Keratinocyte (primary cell): Measurements from ENCODE around the gene C16orf90. TPM values are rescaled to one million over a fixed set of nuclear protein-coding genes. Genes with fewer than 3 reads are reported as not detected.

Experiments used
- DNase-seq: peaks from one replicate; pipeline ENCODE4 v3.0.0-alpha.2; 2011; ENCODE audit warnings: low read depth, missing footprints, low spot score
- FAIRE-seq: peaks from 2 replicates; lab custom pipeline; 2011; peaks lifted over from hg19 to GRCh38; lab: Jason Lieb, UNC
- H2AFZ ChIP-seq: 2 replicates; pipeline ENCODE4 v1.6.0; 2012; ENCODE audit warnings: low read length, control low read depth, inconsistent platforms; ENCODE audit not compliant: control insufficient read depth
- H3K27ac ChIP-seq: 2 replicates; pipeline ENCODE4 v1.5.1; 2011; ENCODE audit warnings: low read length; ENCODE audit not compliant: control insufficient read depth, insufficient read depth
- H3K27me3 ChIP-seq: 3 replicates; pipeline ENCODE4 v1.6.0; 2011; ENCODE audit warnings: low read length; ENCODE audit not compliant: control insufficient read depth, insufficient read depth; ENCODE audit errors: extremely low read depth
- H3K36me3 ChIP-seq, 2 experiments: 2 replicates in 1 of 2; 3 replicates in 1 of 2; pipeline ENCODE4 v1.5.1; 2011; ENCODE audit warnings: low read length in 2 of 2, mild to moderate bottlenecking in 1 of 2; ENCODE audit not compliant: control insufficient read depth in 2 of 2, insufficient read depth in 2 of 2; ENCODE audit errors: extremely low read depth in 1 of 2
- H3K4me1 ChIP-seq: 3 replicates; pipeline ENCODE4 v1.5.1; 2011; ENCODE audit warnings: low read length; ENCODE audit not compliant: control insufficient read depth, insufficient read depth; ENCODE audit errors: extremely low read depth
- H3K4me2 ChIP-seq: 3 replicates; pipeline ENCODE4 v1.6.0; 2011; ENCODE audit warnings: low read depth, low read length; ENCODE audit not compliant: control insufficient read depth, insufficient read depth; ENCODE audit errors: extremely low read depth
- H3K4me3 ChIP-seq, 3 experiments: fragments of 200-600 bp in 1 of 3; sonication (generic) in 1 of 3; 2 replicates in 2 of 3; 3 replicates in 1 of 3; pipeline ENCODE4 v1.5.1; 2011 to 2016; ENCODE audit warnings: low read length in 3 of 3, mild to moderate bottlenecking in 3 of 3, control low read depth in 2 of 3, inconsistent platforms in 1 of 3, low read depth in 1 of 3, mixed read lengths in 1 of 3, mixed run types in 1 of 3, moderate library complexity in 1 of 3; ENCODE audit not compliant: control insufficient read depth in 2 of 3, insufficient read depth in 2 of 3; ENCODE audit errors: extremely low read depth in 1 of 3
- H3K79me2 ChIP-seq: 2 replicates; pipeline ENCODE4 v1.6.0; 2012; ENCODE audit warnings: low read length; ENCODE audit not compliant: control insufficient read depth, insufficient read depth
- H3K9ac ChIP-seq: 3 replicates; pipeline ENCODE4 v1.6.0; 2011; ENCODE audit warnings: low read length; ENCODE audit not compliant: control insufficient read depth, insufficient read depth; ENCODE audit errors: extremely low read depth
- H3K9me1 ChIP-seq: 3 replicates; pipeline ENCODE4 v1.6.0; 2011; ENCODE audit warnings: low read length; ENCODE audit not compliant: control insufficient read depth, insufficient read depth; ENCODE audit errors: extremely low read depth
- H3K9me3 ChIP-seq: 2 replicates; pipeline ENCODE4 v1.5.1; 2012; ENCODE audit warnings: low read depth, low read length; ENCODE audit not compliant: control insufficient read depth
- H4K20me1 ChIP-seq: 3 replicates; pipeline ENCODE4 v1.6.0; 2011; ENCODE audit warnings: low read length; ENCODE audit not compliant: control insufficient read depth, insufficient read depth; ENCODE audit errors: extremely low read depth
- EZH2 ChIP-seq: IDR thresholded peaks from one replicate; pipeline ENCODE4 v1.6.1; 2012; ENCODE audit warnings: inconsistent platforms, mild to moderate bottlenecking, low read length, moderate library complexity
- dilution Hi-C: fragments of 300-500 bp; cut with MboI; formaldehyde crosslinking; loops from one replicate; pipeline ENCODE4 v1.7.0; 2020; ENCODE audit warnings: low sequenced_read_pairs; ENCODE audit not compliant: extremely low pct_ligation_motif_present
- polyA plus RNA-seq, 5 experiments: library from polyadenylated mRNA; depleted of rRNA in 3 of 5; stranded (reverse) in 3 of 5; stranded (forward) in 1 of 5; unstranded in 1 of 5; fragments of >200 nt; gene quantifications; 1 replicate in 1 of 5; 2 replicates in 3 of 5; 3 replicates in 1 of 5; pipeline versions ENCODE4 v1.2.1 to v1.2.3, GENCODE V29; 2011 to 2012; ENCODE audit warnings: missing spikeins in 2 of 5, low read depth in 1 of 5, low replicate concordance in 1 of 5
- TF ChIP-seq, protein P1 (sequence below), 3 experiments: IDR thresholded peaks in 1 of 3; conservative IDR thresholded peaks in 1 of 3; optimal IDR thresholded peaks in 1 of 3; 2 replicates in 2 of 3; 3 replicates in 1 of 3; pipeline versions ENCODE3 to v1.5.1; 2011; ENCODE audit warnings: low read length in 3 of 3, mild to moderate bottlenecking in 3 of 3, moderate library complexity in 2 of 3, control low read depth in 1 of 3, inconsistent platforms in 1 of 3; ENCODE audit not compliant: insufficient read depth in 2 of 3; ENCODE audit errors: extremely low read depth in 1 of 3

C16orf90 gene
- polyA plus RNA-seq, 1 donor (not counting 4 experiments of a cell fraction or from before 2014, with no cell fraction given): not detected

DNA sequence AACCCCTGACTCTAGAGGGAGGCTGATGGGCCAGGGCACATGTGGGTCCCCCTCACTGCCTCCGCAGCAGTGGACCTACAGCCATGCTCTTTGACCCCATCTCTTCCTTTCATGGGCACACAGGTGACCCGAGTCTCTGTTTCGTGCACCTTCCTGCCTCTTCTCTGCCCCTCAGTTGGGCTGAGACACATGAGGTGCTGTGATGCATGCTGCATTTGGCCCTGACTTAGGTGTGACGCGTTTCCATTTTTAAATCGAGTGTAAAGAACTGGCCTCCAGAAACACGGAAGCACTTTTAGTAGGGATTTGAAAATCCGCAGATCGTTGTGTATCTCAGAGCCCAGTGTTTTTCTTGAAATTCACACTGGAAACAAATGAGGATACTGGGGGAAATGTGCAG, 24.6 kb downstream of the C16orf90 start:
- H3K27me3 ChIP-seq: no peaks in the 10 kb centered on the region
- no peak overlapping the region for H3K9ac ChIP-seq
- no peak overlapping the region for H3K27ac ChIP-seq
- no peaks in the 10 kb centered on the region for H3K9me3 ChIP-seq
- H3K9me1 ChIP-seq: peaks cover 2% of the 10 kb centered on the region
- DNase-seq: no peak
- no peak for FAIRE-seq
- H3K36me3 ChIP-seq: peaks cover 4 to 9% of the 10 kb centered on the region in 2 experiments
- H4K20me1 ChIP-seq: peaks cover 19% of the 10 kb centered on the region
- dilution Hi-C loops: no loop called here
- no peak for TF ChIP-seq EZH2
- TF ChIP-seq, protein P1, sequence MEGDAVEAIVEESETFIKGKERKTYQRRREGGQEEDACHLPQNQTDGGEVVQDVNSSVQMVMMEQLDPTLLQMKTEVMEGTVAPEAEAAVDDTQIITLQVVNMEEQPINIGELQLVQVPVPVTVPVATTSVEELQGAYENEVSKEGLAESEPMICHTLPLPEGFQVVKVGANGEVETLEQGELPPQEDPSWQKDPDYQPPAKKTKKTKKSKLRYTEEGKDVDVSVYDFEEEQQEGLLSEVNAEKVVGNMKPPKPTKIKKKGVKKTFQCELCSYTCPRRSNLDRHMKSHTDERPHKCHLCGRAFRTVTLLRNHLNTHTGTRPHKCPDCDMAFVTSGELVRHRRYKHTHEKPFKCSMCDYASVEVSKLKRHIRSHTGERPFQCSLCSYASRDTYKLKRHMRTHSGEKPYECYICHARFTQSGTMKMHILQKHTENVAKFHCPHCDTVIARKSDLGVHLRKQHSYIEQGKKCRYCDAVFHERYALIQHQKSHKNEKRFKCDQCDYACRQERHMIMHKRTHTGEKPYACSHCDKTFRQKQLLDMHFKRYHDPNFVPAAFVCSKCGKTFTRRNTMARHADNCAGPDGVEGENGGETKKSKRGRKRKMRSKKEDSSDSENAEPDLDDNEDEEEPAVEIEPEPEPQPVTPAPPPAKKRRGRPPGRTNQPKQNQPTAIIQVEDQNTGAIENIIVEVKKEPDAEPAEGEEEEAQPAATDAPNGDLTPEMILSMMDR (optimal IDR thresholded peaks at IDR 0.05 in 1 of 3, IDR thresholded peaks at IDR 0.05 in 1 of 3, conservative IDR thresholded peaks at IDR 0.05 in 1 of 3; ENCODE audit: extremely low read depth in 1 of 3, insufficient read depth in 2 of 3, low read length in 3 of 3): no peak
- H3K4me2 ChIP-seq: no peak overlapping the region
- H2AFZ ChIP-seq: no peak overlapping the region
- peaks cover 96% of the 10 kb centered on the region for H3K79me2 ChIP-seq
- no peak overlapping the region for H3K4me3 ChIP-seq
- no peaks in the 10 kb centered on the region for H3K4me1 ChIP-seq

DNA sequence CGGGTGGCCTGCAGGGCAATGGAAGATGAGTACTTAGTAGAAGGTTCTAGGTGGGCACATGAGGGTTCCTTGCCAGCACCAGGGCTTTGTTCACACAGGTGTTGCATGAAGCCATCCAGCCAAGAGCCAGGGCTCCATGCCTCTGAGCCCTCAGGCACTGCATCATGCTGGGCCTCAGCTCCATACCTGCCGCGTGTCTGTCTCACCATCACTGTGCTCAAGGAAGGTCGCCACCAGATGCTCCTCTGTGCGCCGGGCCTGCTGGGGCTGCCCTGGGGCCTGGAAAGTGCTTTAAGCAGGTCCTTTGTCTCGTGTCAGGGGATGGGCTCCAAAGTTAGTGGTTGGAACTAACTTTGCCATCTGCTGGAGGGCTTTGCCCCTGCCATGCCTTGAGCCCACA, 25.6 kb downstream of the C16orf90 start:
- Histone ChIP-seq H3K9ac (no peak overlapping the region), H3K27ac (no peak overlapping the region), H3K9me1 (peaks cover 2% of the 10 kb centered on the region), H3K4me2 (no peak overlapping the region), H3K27me3 (no peaks in the 10 kb centered on the region), H3K9me3 (no peaks in the 10 kb centered on the region), H4K20me1 (peaks cover 19% of the 10 kb centered on the region), H3K4me3 (no peak overlapping the region), H3K79me2 (peaks cover 97% of the 10 kb centered on the region), H3K36me3 (peaks cover 4 to 9% of the 10 kb centered on the region in 2 experiments), H3K4me1 (no peaks in the 10 kb centered on the region), H2AFZ (no peak overlapping the region)
- no peak for TF ChIP-seq EZH2
- TF ChIP-seq, protein P1 (optimal IDR thresholded peaks at IDR 0.05 in 1 of 3, IDR thresholded peaks at IDR 0.05 in 1 of 3, conservative IDR thresholded peaks at IDR 0.05 in 1 of 3; ENCODE audit: extremely low read depth in 1 of 3, insufficient read depth in 2 of 3, low read length in 3 of 3): no peak
- dilution Hi-C loops: no loop called here
- DNase-seq: no peak
- no peak for FAIRE-seq
